Skeletal muscle cell (primary cell): ENCODE data around the gene FMOD.
"Not testable (repeated sequence)": the region's sequence is repeated elsewhere in the genome, so short reads cannot be mapped to it uniquely, and the experiment has no call there.

Source experiments
- DNase-seq: peaks from one replicate; pipeline ENCODE4 v3.0.0-alpha.2; 2010; ENCODE audit warnings: low read depth
- H3K4me3 ChIP-seq: 2 replicates; pipeline ENCODE4 v1.5.1; 2011; ENCODE audit warnings: low read depth, mild to moderate bottlenecking, control low read depth, low read length, moderate library complexity

FMOD gene

DNA sequence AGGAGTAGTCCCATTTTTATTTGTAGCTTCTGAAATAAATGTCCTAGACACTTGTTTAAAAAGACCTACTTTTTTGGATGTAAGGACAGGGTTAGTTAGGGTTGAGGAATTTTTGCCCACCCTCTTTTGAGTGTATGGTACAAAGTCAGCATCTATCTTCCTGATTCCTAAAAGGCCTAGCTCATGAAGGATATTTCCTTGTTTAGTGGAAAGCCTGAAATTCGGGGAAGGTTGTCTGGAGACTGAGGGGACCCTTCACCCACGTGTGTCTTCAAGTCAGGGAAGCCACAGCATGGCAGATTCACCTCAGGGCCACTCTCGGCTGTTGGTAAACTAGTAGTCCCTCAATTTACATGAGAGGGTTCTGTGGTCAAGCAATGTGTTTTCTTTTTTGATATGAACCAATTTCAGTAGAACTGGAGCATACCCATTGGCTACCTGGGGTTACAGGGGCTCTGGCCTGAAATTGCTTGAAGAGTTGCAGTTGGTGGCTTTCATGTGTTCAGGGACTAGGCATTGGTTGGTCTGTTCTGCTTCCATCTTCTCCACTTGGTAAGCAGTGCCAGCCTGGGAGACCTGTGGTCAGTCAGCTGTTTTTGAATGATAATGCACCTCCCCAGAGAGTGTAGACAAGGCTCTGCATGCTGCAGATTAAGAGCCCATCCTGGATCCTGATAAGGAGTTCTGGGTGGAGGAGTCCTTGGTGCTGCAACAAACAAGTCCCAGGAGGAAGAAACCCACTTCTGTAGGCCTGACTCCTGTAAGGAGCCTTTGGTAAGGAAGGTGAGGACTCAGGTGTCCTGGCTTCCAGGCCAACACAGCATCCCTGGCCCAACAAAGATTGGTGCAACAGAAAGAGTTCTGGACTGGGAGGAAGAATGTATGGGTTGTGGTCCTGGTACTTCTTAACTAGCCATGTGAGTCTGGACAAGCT lies 39.3 kb downstream of the FMOD start:
- no peak for DNase-seq
- H3K4me3 ChIP-seq, result no peak overlapping the region

DNA sequence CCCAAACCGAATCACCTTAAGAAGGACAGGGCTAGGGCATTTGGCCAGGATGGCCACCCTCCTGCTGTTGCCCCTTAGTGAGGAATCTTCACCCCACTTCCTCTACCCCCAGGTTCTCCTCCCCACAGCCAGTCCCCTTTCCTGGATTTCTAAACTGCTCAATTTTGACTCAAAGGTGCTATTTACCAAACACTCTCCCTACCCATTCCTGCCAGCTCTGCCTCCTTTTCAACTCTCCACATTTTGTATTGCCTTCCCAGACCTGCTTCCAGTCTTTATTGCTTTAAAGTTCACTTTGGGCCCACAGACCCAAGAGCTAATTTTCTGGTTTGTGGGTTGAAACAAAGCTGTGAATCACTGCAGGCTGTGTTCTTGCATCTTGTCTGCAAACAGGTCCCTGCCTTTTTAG lies 42.0 kb downstream of the FMOD start:
- peak overlapping the region; percentile 94 for H3K4me3 ChIP-seq
- no peak for DNase-seq

DNA sequence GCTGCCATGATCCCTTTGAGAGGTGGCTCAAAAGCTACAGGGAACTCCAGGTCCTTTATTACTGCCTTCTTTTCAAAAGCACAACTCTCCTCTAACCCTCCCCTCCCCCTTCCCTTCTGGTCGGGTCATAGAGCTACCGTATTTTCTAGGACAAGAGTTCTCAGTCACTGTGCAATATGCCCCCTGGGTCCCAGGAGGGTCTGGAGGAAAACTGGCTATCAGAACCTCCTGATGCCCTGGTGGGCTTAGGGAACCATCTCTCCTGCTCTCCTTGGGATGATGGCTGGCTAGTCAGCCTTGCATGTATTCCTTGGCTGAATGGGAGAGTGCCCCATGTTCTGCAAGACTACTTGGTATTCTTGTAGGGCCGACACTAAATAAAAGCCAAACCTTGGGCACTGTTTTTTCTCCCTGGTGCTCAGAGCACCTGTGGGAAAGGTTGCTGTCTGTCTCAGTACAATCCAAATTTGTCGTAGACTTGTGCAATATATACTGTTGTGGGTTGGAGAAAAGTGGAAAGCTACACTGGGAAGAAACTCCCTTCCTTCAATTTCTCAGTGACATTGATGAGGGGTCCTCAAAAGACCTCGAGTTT lies 42.5 kb downstream of the FMOD start:
- H3K4me3 ChIP-seq, result peak overlapping the region; percentile 94
- no peak for DNase-seq

DNA sequence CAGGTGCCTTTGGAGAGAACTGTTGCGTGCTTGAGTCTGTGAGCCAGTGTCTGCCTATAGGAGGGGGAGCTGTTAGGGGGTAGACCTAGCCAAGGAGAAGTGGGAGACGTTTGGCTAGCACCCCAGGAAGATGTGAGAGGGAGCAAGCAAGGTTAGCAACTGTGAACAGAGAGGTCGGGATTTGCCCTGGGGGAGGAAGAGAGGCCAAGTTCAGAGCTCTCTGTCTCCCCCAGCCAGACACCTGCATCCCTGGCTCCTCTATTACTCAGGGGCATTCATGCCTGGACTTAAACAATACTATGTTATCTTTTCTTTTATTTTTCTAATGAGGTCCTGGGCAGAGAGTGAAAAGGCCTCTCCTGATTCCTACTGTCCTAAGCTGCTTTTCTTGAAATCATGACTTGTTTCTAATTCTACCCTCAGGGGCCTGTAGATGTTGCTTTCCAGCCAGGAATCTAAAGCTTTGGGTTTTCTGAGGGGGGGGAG lies 43.2 kb downstream of the FMOD start:
- peak overlapping the region; percentile 94 for H3K4me3 ChIP-seq

DNA sequence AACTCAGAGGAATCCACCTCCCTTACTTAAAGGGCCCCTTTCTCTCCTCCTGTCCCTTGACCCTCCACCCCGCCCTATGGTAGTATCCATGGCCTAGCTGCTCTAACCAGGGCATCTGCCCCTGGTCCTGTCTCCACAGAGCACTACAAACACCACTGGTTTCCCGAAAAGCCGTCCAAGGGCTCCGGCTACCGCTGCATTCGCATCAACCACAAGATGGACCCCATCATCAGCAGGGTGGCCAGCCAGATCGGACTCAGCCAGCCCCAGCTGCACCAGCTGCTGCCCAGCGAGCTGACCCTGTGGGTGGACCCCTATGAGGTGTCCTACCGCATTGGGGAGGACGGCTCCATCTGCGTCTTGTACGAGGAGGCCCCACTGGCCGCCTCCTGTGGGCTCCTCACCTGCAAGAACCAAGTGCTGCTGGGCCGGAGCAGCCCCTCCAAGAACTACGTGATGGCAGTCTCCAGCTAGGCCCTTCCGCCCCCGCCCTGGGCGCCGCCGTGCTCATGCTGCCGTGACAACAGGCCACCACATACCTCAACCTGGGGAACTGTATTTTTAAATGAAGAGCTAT lies 43.9 kb downstream of the FMOD start:
- H3K4me3 ChIP-seq, result peak overlapping the region; percentile 94
- DNase-seq, result no peak

More for the DNA sequence above, 43.2 kb downstream of the FMOD start:
- DNase-seq, result no peak

DNA sequence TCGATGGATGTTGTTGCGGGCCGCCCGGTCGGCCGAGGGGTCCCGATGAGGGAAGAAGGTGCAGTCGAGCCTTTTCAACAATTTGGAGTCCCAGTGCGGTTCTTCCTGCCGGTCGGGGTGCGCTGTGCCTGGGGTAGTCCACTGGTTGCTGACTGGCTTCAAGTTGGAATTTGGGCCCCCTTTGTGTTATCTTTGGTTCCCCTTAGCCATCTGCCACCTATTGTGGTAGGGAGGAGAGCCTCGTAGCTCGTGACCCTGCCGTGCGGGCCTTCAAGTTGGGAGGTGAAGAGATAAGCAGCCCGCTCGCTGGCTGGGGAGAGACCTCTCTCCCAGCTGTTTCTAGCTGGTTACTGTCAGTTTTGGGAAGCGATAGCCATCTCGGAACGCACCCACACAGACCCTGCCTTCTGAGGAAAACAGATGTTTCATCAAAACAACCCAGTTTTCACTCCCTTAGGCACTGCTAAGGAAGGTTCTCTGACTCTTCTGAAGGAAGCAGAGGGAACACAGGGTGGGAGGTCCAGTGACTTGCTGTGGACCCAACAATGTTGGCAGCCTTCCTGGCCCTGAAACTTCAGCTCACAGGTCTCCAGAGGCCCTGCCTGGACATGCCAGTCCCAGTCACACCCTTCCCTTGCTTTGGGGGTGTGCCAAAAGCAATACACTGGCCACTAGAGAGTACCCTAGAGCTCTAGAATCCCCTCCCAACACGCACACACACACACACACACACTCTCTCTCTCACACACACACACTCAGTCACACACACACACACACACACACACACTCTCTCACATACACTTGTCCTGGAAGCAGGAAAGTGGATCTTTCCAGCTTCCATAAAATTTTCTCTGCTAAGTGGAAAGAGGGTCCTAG lies 44.6 kb downstream of the FMOD start:
- peak; percentile 79 for DNase-seq
- H3K4me3 ChIP-seq, result peak overlapping the region; percentile 94

DNA sequence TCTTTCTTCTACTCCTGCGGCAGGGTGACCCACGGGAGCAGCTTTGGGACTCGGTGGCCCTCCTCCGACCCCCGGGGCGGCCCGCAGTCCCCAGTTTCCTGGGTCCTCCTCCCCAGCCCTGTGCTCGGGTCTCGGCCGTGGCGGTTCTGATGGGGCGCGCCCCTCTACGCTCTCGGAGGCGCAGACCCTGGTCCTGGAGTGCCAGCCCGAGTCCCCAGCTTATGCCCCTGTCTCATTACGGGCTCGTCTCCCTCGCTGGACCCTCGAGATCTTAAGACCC lies 45.2 kb downstream of the FMOD start:
- DNase-seq, result no peak
- peak overlapping the region; percentile 94 for H3K4me3 ChIP-seq

DNA sequence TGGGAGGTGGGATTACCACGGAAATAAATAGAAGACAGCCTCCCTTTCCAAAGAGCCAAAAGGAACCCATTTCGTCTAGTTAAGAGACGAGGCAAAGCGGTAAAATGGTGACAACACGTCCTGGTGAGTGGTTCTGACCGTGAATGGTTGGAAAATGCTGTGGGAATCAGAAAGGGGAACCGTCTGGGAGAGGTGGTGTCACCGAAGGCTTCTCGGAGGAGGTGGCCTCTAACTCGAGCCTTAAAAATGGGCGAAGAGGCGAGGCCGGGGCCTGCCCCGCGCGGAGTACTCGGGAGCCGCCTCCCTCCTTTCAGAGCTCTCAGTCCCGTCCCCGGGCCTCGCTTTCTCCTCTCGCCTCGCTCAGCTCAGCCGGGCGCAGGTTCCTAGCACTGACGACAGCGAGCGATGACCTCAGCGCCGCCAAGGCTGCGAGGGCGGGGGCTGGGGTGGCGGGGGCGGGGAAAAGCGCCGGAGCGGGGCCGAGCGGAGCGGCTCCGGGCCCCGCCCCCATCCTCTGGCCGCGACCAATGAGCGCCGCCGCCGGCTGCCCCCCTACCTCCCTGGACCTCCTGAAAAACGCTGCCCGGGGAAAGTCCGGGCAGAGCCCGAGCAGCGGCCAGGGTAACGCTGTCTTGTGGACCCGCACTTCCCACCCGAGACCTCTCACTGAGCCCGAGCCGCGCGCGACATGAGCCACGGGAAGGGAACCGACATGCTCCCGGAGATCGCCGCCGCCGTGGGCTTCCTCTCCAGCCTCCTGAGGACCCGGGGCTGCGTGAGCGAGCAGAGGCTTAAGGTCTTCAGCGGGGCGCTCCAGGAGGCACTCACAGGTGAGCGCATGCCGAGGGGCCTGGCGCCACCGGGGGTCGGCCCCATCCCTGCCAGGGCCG lies 45.8 kb downstream of the FMOD start, which contains the start of gene BTG2:
Gene BTG2 (plus strand): TSS at position 601 of the 890 bp plus-strand sequence. CDS start 88 bp downstream, at position 689.
- peak within 1 kb of the TSS; percentile 94 for H3K4me3 ChIP-seq
- peak; percentile 50 for DNase-seq

DNA sequence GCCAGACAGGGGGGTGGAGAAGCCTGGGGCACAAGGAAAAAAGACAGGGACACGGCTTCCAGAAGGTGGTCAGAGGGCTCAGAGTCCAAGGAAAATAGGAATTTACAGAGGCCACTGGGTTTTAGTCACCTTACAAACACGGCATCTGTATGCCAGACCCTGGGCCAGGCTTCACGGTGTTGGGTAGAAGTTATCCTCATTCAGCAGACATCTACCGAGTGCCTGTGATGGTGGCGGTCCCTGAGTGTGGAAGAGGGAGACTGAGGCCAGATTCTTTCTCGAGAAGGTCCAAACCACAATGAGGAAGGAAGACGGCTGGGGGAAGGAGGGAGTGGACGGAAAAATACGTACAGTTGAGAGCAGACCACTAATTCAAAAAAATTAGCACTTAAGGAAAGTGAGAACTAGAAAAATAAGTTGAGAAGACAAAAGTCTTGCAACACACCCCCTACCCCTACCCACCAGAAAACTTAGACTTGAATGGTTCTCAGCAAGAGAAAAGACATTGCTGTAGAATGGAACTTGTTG lies 46.5 kb downstream of the FMOD start:
- peak overlapping the region; percentile 94 for H3K4me3 ChIP-seq
- DNase-seq, result no peak

DNA sequence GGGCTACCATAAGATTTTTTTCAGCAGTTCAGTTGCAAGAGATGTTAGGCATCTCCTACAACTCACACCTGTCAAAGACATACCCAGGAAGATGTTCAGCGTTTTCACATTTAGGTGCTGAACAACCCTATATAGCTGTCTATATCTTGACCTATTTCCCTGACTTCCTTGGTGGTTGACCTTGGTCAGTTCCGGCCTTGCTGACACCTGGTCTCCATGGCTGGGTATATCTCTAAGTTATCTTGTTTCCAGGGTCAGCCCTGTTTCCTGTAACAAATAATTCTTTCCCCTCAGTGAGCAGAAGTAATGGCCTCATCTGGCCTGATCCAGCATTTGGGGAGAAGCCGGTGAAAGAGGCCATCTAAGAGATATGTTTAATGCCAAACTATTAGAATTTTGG lies 48.0 kb downstream of the FMOD start:
- no peak for DNase-seq
- H3K4me3 ChIP-seq, result no peak overlapping the region

DNA sequence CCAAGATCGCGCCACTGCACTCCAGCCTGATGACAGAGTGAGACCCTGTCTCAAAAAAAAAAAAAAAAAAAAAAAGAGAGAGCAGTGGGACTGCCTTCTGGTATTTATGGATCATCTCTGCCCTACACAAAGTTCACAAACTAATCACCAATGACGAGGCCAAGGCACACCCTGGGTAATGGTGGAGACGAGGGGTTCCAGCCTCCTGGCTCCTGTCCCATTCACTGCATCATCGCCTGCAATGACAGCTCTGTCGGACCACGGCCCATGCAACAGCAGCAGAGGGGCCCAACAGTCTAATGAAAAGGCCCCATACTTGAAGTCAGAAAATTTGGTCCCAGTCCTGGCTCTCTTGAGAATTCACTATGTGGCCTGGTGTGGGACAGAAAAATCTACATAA lies 48.5 kb downstream of the FMOD start:
- no peak overlapping the region for H3K4me3 ChIP-seq

DNA sequence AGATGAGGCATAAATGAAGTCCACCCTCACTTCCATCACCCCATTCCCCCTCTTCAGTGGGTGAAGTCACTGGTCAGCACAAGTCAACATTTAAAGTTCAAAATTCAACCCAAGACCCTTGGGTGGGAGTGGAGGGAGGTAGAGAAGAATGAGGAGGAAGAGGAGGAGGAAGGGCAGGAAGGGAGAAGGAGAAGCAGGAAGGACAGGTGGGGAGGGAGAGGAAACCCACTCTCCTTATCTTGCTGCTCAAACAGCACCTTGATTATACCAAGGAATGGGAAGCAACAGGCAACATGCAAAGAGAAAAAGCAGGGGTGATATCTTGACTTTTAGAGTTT lies 49.6 kb downstream of the FMOD start:
- no peak overlapping the region for H3K4me3 ChIP-seq
- DNase-seq, result no peak

More for the DNA sequence above, 48.5 kb downstream of the FMOD start:
- no peak for DNase-seq

DNA sequence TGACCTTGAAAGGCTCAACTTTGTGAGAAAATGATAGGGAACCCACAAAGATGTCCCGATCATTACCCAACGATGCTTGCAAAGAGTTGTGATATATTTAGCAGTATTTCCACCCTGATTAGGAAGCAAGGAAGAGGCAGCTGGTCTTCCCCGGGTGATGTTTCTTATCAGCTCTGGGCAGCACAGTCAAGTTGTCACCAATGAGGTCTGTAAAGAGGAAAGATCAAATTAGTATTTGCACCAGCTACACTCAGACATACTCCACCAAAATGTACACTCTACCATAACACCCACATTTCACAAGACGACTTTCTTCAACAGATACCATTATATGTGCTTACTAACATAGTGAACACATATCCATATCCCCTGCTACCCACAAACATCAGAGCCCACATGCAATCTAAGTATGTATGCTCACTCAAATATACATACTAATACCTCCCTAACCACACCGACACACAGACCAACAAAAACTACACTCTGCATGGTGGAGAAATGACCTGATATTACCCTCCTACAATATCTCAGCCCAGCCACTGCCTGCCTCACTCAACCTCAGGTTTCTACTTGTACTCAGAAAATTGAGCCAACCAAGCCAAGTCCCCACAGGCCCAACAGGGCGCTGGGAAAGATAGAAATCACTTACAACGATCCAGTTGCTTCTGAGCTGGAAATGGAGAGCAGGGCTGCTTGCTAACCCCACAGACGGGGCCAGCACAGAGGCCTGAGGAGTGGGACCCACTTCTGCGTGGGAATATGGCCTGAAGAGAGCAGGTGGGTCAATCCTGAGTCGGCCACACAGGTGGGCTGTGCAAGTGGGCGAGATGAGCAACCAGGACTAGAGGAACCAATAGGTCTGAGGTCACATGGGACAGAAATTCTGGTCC lies 50.2 kb downstream of the FMOD start:
- H3K4me3 ChIP-seq, result no peak overlapping the region
- no peak for DNase-seq

DNA sequence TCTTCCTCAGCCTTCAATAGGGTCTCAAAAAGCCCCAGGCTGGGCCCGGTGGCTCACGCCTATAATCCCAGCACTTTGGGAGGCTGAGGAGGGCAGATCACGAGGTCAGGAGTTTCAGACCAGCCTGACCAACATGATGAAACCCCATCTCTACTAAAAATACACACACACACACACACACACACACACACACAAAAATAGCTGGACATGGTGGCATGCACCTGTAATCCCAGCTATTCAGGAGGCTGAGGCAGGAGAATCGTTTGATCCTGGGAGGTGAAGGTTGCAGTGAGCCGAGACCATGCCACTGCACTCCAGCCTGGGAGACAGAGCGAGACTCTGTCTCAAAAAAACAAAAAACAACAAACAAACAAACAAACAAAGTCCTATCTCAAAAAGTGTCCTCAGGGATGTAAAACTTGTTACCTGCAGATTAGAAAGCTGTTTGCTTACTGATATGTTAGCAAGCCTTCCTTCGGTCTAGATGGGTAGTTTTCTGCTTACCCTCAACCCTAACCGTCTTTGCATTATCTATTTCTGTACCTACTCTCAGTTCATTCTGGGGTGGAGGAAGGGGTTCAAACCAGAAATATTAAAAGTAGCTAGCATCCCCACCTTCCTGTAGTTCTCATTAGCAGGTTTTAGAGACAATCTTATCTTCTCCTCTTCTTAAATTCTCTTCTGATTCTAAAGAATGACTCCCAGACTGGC lies 51.0 kb downstream of the FMOD start:
- not testable (repeated sequence) for H3K4me3 ChIP-seq, DNase-seq

DNA sequence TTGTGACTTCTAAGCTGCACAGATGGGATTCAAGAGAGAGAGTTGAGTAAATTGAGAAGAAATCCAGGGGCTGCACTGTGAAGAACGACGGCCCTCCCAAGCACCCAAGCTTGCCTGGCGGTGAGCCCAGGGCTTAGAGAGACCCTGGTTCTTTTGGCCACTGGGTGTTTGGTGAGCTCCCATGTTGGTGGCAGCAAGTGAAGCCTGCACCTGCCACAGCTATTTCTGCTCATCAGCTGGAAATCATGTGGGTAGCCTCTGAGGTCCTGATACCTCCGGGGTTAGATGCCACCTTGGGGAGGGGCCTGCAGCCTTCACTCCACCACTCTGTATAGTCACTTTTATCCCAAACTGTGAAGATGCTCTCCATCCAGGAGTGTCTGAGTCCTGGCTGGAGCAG lies 51.8 kb downstream of the FMOD start:
- no peak for DNase-seq
- no peak overlapping the region for H3K4me3 ChIP-seq

DNA sequence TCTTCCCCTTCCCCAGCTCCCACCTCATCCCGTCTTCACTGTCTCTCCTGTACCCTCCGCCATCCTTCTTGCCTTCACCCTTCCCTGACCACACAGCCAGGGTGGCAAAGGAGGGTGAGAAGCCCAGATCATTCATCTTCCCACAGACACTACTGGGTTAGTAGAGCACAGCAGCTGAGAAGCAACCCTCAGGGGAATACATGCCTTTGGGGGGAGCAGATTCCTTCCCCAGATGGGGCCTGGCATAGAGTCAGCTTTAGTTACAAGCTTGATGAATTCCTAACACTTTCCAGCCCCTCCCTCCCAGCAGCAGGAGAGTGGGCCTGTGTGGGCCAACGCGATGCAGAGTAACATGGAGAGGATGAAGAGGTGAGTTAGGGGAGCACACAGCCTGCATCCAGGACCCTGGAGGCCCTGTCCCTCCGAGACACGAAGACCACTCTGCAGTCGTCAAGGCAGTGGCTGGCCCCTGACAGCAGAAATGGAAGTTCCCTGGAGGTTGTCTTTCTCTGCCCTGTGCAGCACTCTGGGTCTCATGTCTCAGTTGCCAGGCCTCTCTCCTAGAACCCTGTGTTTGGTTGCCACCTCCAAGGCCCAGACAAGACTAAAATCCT lies 54.4 kb downstream of the FMOD start:
- DNase-seq, result no peak
- no peak overlapping the region for H3K4me3 ChIP-seq

DNA sequence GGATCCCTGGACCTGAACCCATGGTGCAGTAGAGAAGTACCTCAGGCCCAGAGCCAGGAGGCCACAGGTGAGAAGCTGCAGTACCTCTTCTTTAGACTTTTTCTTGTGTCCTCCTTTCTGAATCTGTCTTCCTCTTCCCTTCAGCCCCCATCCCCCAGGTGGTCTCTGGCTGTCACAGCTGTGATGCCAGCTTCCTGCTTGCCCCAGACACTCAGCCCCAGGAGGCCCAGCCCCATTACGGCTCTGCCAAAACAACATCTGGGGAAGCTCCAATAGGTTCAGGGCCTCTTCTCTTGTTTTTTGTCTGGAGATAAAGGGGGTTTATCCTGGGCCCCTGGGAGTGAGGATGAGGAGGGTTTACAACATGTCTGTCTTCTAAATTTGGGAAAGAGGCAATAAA lies 55.1 kb downstream of the FMOD start:
- DNase-seq, result no peak
- no peak overlapping the region for H3K4me3 ChIP-seq
